ENCODE data around the gene CFAP46. TPM values are rescaled to one million over a fixed set of nuclear protein-coding genes. Genes with fewer than 3 reads are reported as not detected.

The CFAP46 gene
- total RNA-seq, 1 donor from 2014 or later: 4.4 TPM

GRCh38 chr10:132813560-132814468 is 128.6 kb downstream of the CFAP46 start:
- no peak for TF ChIP-seq CTCF (conservative IDR thresholded peaks at IDR 0.05)
- Mint-ChIP-seq H3K9me3 (peaks cover 2% of the 10 kb centered on the region), H3K27me3 (ENCODE audit: low read depth) (peaks cover 40% of the 10 kb centered on the region), H3K4me3 (no peak overlapping the region), H3K4me1 (no peaks in the 10 kb centered on the region), H3K36me3 (ENCODE audit: low read depth) (peaks cover under 1% of the 10 kb centered on the region), H3K27ac (ENCODE audit: unreplicated experiment) (peak overlapping the region; percentile 35)
- no peak for DNase-seq (ENCODE audit: low read depth, low spot score)

- no peak for DNase-seq (ENCODE audit: low read depth, low spot score)
- Mint-ChIP-seq H3K36me3 (ENCODE audit: low read depth) (no peaks in the 10 kb centered on the region), H3K9me3 (no peaks in the 10 kb centered on the region), H3K4me3 (no peak overlapping the region), H3K27ac (ENCODE audit: unreplicated experiment) (no peak overlapping the region), H3K27me3 (ENCODE audit: low read depth) (peaks cover 36% of the 10 kb centered on the region), H3K4me1 (no peaks in the 10 kb centered on the region)
- TF ChIP-seq CTCF (conservative IDR thresholded peaks at IDR 0.05): no peak
Observed at GRCh38 chr10:132813001-132813401, 129.4 kb downstream of the CFAP46 start.

GRCh38 chr10:132812520-132812919 is 129.8 kb downstream of the CFAP46 start:
- no peaks in the 10 kb centered on the region for H3K4me1 Mint-ChIP-seq
- no peaks in the 10 kb centered on the region for H3K36me3 Mint-ChIP-seq (ENCODE audit: low read depth)
- peaks cover 32% of the 10 kb centered on the region for H3K27me3 Mint-ChIP-seq (ENCODE audit: low read depth)
- DNase-seq (ENCODE audit: low read depth, low spot score): no peak
- no peak overlapping the region for H3K27ac Mint-ChIP-seq (ENCODE audit: unreplicated experiment)
- H3K4me3 Mint-ChIP-seq: no peak overlapping the region
- no peaks in the 10 kb centered on the region for H3K9me3 Mint-ChIP-seq
- TF ChIP-seq CTCF (conservative IDR thresholded peaks at IDR 0.05): no peak

- Mint-ChIP-seq H3K4me3 (no peak overlapping the region), H3K9me3 (no peaks in the 10 kb centered on the region), H3K27ac (ENCODE audit: unreplicated experiment) (no peak overlapping the region), H3K27me3 (ENCODE audit: low read depth) (peaks cover 27% of the 10 kb centered on the region), H3K36me3 (ENCODE audit: low read depth) (no peaks in the 10 kb centered on the region), H3K4me1 (no peaks in the 10 kb centered on the region)
- DNase-seq (ENCODE audit: low read depth, low spot score): no peak
- TF ChIP-seq CTCF (conservative IDR thresholded peaks at IDR 0.05): no peak
Observed at GRCh38 chr10:132811891-132812481, 130.4 kb downstream of the CFAP46 start.

- DNase-seq (ENCODE audit: low read depth, low spot score): no peak
- TF ChIP-seq CTCF (conservative IDR thresholded peaks at IDR 0.05): no peak
- Mint-ChIP-seq H3K27me3 (ENCODE audit: low read depth) (peaks cover 22% of the 10 kb centered on the region), H3K9me3 (no peaks in the 10 kb centered on the region), H3K4me3 (no peak overlapping the region), H3K27ac (ENCODE audit: unreplicated experiment) (no peak overlapping the region), H3K36me3 (ENCODE audit: low read depth) (no peaks in the 10 kb centered on the region), H3K4me1 (no peaks in the 10 kb centered on the region)
Observed at GRCh38 chr10:132810807-132811700, 131.3 kb downstream of the CFAP46 start.

Measured in neural crest cell (in vitro differentiated cells).